Osteocyte (in vitro differentiated cells): Measurements from ENCODE around the gene CD69. TPM values are rescaled to one million over a fixed set of nuclear protein-coding genes. Genes with fewer than 3 reads are reported as not detected.

Experiments used
- DNase-seq: peaks from one replicate; pipeline ENCODE4 v3.0.0; 2021; ENCODE audit warnings: mixed read lengths; ENCODE audit not compliant: unreplicated experiment; ENCODE audit errors: extremely low spot score
- H3K27ac Mint-ChIP-seq: one replicate; pipeline ENCODE4 v1.8.0; 2021; ENCODE audit warnings: mild to moderate bottlenecking, mixed read lengths; ENCODE audit not compliant: unreplicated experiment
- H3K27me3 Mint-ChIP-seq: one replicate; pipeline ENCODE4 v1.8.0; 2021; ENCODE audit warnings: mixed read lengths; ENCODE audit not compliant: unreplicated experiment
- H3K36me3 Mint-ChIP-seq: one replicate; pipeline ENCODE4 v1.8.0; 2021; ENCODE audit warnings: mixed read lengths; ENCODE audit not compliant: unreplicated experiment
- H3K4me1 Mint-ChIP-seq: one replicate; pipeline ENCODE4 v1.8.0; 2021; ENCODE audit warnings: mixed read lengths; ENCODE audit not compliant: unreplicated experiment
- H3K4me3 Mint-ChIP-seq: one replicate; pipeline ENCODE4 v1.8.0; 2021; ENCODE audit warnings: mild to moderate bottlenecking, moderate library complexity, mixed read lengths; ENCODE audit not compliant: unreplicated experiment
- H3K9me3 Mint-ChIP-seq: one replicate; pipeline ENCODE4 v1.8.0; 2021; ENCODE audit warnings: mixed read lengths; ENCODE audit not compliant: unreplicated experiment
- total RNA-seq: library from RNA; stranded (reverse); gene quantifications from 2 replicates; pipeline ENCODE4 v1.2.1, GENCODE V29; 2021
- TF ChIP-seq, protein P1 (sequence below): fragments of 200-600 bp; sonication (generic); IDR thresholded peaks from 2 replicates; pipeline ENCODE4 v1.5.0; 2021; ENCODE audit warnings: antibody characterized with exemption, mild to moderate bottlenecking, moderate library complexity

CD69 gene
- total RNA-seq, 1 donor from 2014 or later = not detected

DNA sequence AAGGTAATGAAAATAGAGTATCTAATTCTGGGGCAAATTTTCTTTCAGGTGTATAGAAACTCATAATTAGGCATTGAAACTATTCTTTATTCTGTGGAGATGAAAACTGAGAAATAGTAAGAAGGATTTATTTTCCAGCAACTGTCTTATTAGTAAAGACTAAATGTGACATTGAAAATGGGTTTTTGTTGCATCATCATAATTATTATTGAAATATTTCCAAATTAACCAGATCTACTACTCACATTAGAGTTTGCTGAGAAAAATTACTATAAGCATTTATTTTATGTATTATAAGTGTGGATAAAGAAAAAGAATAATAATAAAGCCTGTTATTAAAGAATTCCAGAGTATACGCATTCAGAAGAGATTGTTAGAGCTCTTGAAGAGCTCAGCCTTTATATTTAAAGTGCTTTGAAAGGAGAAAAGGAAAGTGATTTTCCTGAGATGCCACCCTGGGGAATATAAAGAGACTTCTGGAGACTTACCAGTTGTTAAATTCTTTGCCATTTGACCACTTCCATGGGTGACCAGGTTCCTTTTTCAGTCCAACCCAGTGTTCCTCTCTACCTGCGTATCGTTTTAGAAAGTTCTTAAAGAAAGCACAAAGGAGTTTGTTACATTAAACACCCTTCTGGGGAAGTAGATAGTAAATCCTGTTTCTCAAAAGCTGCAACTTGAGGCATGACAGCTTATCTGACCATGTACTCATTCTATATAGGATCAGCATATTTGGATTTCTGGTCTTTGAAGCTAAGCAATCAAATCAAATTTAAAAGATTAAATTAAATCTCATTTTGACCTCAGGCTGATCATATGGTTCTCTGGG, 6.4 kb downstream of the CD69 start:
- peaks cover 27% of the 10 kb centered on the region for H3K27me3 Mint-ChIP-seq
- no peak overlapping the region for H3K27ac Mint-ChIP-seq
- TF ChIP-seq, protein P1, sequence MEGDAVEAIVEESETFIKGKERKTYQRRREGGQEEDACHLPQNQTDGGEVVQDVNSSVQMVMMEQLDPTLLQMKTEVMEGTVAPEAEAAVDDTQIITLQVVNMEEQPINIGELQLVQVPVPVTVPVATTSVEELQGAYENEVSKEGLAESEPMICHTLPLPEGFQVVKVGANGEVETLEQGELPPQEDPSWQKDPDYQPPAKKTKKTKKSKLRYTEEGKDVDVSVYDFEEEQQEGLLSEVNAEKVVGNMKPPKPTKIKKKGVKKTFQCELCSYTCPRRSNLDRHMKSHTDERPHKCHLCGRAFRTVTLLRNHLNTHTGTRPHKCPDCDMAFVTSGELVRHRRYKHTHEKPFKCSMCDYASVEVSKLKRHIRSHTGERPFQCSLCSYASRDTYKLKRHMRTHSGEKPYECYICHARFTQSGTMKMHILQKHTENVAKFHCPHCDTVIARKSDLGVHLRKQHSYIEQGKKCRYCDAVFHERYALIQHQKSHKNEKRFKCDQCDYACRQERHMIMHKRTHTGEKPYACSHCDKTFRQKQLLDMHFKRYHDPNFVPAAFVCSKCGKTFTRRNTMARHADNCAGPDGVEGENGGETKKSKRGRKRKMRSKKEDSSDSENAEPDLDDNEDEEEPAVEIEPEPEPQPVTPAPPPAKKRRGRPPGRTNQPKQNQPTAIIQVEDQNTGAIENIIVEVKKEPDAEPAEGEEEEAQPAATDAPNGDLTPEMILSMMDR = no peak
- no peak for DNase-seq
- no peaks in the 10 kb centered on the region for H3K36me3 Mint-ChIP-seq
- no peaks in the 10 kb centered on the region for H3K4me1 Mint-ChIP-seq
- H3K4me3 Mint-ChIP-seq = no peak overlapping the region
- H3K9me3 Mint-ChIP-seq = no peaks in the 10 kb centered on the region

DNA sequence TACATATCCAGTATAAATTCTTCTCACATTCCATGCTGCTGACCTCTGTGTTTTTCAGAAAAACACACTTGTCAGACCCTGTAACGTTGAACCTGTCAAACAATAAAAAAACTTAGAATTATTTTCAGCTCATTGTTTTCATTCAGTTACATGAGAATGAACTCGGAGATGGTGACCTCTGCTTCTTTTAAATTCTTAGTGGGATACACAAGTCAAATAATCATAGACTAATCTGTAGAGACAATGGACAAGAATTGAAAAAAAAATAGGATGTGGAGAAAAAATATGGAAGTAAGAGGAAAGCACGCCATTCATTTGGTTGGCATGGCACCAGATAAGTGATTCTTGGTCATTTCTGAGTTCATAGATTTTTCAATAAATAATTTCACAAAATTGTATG, 7.2 kb downstream of the CD69 start:
- no peak for DNase-seq
- Mint-ChIP-seq H3K36me3 (no peaks in the 10 kb centered on the region), H3K27me3 (peaks cover 27% of the 10 kb centered on the region), H3K4me3 (no peak overlapping the region), H3K9me3 (no peaks in the 10 kb centered on the region), H3K4me1 (no peaks in the 10 kb centered on the region), H3K27ac (no peak overlapping the region)
- TF ChIP-seq, protein P1 = no peak

DNA sequence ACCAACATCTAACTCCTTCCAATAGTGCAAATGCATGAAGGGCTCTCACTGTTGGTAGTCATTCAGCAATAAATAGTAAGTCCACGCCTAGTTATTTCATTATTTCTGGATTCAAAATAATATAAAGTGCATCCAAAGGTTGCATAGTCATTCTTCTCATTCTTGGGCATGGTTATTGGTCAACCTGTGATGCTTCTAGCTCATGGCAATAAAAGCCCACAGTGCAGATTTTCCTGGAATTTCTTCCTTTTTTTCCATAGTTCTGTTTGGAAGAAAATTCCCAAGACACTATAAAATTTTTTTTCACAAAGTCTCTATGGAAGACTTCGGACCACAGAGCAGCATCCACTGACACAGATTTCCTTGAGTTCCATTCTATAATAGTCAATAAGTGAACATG, 7.6 kb downstream of the CD69 start:
- H3K36me3 Mint-ChIP-seq = no peaks in the 10 kb centered on the region
- H3K9me3 Mint-ChIP-seq = no peaks in the 10 kb centered on the region
- H3K27me3 Mint-ChIP-seq = peaks cover 27% of the 10 kb centered on the region
- TF ChIP-seq, protein P1 = no peak
- no peak overlapping the region for H3K27ac Mint-ChIP-seq
- H3K4me1 Mint-ChIP-seq = no peaks in the 10 kb centered on the region
- H3K4me3 Mint-ChIP-seq = no peak overlapping the region
- DNase-seq = no peak

DNA sequence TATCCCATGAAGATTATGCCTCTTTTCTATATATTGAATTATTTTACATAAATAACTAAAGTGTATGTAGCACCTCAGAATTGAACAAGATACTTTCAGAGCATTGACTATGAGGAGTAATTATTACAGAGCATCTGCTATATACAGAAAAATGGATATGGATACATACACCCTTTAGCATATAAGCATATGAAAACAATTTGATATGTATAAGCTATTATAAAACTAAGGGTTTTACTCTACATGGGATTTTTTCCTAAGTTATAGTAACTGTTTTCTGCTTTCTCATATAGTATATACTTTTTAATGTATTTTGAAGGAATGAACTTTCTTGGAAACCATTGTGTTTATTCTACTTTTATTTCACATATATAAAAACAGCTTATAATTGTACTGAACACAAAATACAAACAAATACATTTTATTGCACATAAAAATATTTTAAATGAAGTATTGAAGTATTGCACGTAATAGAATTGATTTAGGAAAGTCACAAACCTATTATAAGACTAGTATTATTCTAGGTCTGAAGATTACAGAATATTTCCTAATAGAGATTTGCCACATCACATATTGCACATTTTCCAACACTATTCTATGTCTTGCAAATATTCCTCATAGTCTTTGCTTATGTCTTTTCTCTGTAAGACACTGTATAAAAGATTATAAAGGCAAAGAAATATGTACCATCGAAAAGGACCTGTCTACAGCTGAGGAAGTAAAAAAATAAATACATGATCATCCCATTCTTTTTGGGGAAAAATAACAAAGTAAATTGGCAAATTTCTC, 8.4 kb downstream of the CD69 start:
- Mint-ChIP-seq H3K36me3 (no peaks in the 10 kb centered on the region), H3K27ac (no peak overlapping the region), H3K9me3 (no peaks in the 10 kb centered on the region), H3K4me1 (no peaks in the 10 kb centered on the region), H3K4me3 (no peak overlapping the region), H3K27me3 (peaks cover 30% of the 10 kb centered on the region)
- TF ChIP-seq, protein P1 = no peak
- DNase-seq = no peak
